Dermis microvascular lymphatic vessel endothelial cell (primary cell): ENCODE results near the gene SOST. TPM values are rescaled to one million over a fixed set of nuclear protein-coding genes. Genes with fewer than 3 reads are reported as not detected.

Source experiments
- DNase-seq, 2 donors: peaks; one replicate each; pipeline versions ENCODE4 v3.0.0 to v3.0.0-alpha.2; 2010; ENCODE audit warnings: low read depth in 2 of 2
- total RNA-seq: library from RNA; depleted of rRNA; stranded (reverse); fragments of >200 nt; gene quantifications from 2 replicates; pipeline ENCODE4 v1.2.1, GENCODE V29; 2014

Gene SOST
- total RNA-seq, 1 donor from 2014 or later = not detected

DNA sequence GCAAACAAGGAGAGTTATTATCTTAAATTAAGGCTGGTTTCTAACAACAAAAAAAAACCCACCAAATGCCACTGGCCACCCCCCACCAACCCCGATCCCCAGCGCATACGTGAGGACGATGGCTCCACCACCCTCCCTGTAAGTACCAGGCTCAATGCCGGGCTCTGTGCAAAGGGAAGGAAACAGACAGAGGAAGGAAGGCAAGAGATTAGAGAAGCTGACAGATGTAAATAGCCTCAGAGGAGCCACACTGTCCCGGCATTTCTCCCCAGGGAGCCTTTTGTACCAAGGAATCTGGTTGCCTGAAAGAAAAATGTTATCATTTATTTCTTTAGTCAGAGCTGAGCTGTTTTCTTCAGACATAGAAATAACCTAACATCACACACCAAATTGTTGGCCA is 13.1 kb downstream of the SOST start:
- DNase-seq = no peak

DNA sequence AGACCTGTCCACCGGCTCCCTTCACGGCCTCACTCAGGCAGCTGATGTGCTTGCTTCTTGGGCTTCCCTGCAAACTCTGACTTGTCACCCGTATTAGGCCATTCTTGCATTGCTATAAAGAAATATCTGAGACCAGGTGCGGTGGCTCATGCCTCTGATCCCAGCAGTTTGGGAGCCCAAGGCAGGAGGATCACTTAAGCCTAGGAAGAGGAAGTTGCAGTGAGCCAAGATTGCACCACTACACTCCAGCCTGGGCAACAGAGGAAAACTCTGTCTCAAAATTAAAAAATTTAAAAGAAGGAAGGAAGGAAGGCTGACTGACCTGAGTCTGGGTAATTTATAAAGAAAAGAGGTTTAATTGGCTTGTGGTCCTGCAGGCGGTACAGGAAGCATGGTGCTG is 17.0 kb downstream of the SOST start:
- DNase-seq = no peak

DNA sequence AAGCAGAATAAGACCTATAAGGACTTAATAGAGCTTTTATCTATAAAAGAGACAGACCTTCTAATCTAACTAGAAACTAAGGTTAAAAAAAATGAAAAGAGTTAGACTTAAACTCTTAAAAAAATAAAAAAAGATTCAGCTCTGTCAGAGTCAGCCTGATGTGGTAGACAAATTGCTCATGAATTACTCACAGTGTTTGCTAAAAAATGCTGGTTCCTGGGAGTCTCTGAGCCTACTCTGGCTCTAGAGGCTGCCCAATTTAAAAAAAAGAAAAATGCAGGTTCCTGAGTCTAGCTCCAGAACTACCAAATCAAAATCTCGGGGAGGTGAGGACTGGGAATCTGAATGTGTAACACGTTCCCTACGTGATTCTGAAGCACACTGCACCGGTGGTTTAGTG is 18.1 kb downstream of the SOST start:
- DNase-seq = no peak

DNA sequence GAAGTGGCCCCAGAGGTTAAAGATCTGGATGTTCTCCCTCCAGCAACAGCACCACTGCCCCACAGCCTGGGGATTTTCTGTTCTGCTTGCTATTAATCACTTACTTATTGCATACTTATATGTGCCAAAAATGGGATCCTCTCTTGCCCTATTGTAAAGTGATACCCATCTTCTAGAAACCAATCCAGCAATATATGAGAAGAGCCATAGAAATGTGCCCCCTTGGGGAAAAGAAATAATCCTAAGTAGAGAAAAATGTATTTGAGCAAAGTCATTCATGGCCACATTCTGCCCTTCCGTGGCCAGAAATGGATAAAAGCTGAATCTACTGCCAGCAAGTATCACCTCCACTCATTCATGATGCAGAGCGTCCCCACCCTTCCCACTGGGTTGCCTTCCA is 20.9 kb downstream of the SOST start:
- DNase-seq = no peak

DNA sequence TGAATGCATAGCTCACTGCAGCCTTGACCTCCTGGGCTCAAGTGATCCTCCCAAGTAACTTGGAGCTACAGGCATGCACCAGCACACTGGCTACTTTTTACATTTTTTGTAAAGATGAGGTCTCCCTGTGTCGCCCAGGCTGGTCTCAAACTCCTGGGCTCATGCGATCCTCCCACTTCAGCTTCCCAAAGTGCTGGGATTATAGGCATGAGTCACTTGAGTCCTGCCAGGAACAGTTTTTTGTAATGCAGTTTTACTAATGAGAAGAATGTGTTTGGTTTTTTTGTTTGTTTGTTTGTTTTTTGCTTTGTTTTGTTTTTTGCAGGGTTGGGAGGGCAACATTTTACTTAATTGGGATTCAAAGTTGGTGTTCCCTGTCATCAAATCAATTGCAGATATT is 22.2 kb downstream of the SOST start:
- DNase-seq = no peak

DNA sequence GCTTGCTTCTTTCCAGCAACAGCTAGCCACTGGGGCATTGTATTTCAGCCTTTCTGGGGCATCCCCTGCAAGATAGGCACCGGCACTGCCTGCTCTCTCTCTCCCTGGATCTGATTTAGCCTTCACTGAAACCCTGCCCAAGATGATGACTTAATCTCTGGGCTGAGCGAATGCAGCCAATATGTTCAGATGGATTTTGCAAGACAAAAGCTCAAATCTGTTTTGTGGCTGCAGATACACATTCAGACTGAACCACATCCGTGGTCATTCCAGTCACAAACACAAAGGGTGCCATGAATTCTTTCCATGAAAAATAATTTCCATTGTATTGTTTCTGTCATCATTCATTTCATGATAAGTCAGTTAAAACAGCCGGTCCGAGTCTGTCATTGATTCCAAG is 24.2 kb downstream of the SOST start:
- DNase-seq = peak in 1 of 2 donors; percentile 50

DNA sequence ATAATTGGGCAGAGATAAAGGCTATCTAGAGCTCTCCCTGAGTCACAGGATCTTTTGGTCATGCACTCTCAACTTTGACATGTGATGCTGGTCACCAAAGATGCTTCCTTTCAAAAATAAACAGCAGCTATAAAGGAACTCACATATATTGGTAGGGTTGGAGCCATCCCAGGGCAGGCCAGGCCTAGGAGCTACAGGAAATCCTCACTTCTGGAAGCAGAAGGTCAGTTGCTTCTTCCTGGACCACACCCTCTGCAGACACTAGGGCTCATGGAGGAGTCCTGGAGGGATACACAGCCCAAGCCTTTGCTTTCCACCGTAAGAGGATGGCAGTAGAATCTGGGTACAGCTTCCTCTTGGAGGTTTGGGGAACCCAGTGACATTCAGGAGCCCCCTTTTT is 24.6 kb downstream of the SOST start:
- DNase-seq = no peak

DNA sequence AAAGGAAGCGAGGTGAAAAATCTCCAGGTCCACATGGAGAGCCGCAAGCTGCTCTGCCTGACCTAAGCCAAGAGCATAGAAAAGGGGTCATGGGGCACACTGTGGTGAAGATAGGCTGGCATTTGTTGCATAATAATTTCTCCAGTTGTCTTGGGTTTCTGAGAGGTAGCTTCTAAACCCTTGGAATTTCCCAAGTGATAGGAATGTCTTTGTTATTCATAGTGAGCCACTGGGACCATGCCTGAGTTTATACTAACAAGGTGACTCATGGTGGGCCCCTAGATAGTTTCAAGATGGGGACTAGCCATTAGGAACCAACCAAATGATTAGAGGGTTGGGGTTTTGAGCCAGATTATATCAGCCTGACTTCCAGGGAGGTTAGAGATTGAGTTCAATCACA is 25.6 kb downstream of the SOST start:
- no peak for DNase-seq

DNA sequence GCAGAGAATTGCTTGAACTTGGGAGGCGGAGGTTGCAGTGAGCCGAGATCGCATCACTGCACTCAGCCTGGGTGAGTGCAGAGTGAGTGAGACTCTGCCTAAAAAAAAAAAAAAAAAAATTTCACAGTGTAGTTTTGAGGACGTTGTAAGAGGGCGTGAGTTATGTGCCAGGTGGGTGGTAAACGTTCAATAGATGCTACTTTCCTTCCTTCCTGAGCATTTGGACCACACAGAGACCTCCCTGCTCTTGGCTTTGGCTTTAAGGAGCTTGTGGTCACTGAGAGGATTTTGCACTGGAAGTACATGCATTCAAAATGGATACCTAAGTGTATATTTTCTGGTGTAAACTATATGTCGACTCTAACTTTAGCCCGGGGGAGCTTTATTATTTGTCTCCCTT is 30.5 kb downstream of the SOST start:
- no peak for DNase-seq

DNA sequence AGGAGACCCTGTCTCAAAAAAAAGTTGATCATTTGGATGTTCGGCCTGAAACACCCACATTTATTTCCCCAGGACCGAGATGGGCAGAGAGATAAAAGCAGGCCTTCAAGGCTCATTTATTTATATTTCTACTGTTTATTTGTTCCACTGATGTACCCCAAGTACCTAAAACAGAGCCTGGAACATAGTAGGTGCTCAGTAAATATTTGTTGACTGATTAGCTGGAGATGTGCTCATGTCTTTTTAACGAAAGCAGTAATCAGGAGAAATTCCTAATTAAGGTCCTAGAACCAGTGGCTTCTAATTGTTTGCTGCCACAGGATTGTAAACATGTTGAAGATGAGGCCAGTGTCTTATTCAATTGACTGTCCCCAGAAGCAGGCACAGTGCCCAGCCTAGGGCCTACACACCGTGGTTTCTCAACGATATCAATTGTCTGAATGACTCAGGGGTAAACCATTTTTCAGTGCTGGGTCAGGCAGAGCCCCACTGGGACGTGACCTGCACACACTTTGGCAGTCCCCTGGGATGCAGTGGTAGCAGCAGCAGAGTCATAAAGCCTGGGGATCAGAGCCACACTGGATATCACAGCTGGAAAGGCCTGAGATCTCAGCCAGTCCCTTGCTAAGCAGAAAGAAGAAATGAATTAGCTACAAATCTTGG is 34.8 kb downstream of the SOST start:
- peak in 1 of 2 donors; percentile 14 for DNase-seq

DNA sequence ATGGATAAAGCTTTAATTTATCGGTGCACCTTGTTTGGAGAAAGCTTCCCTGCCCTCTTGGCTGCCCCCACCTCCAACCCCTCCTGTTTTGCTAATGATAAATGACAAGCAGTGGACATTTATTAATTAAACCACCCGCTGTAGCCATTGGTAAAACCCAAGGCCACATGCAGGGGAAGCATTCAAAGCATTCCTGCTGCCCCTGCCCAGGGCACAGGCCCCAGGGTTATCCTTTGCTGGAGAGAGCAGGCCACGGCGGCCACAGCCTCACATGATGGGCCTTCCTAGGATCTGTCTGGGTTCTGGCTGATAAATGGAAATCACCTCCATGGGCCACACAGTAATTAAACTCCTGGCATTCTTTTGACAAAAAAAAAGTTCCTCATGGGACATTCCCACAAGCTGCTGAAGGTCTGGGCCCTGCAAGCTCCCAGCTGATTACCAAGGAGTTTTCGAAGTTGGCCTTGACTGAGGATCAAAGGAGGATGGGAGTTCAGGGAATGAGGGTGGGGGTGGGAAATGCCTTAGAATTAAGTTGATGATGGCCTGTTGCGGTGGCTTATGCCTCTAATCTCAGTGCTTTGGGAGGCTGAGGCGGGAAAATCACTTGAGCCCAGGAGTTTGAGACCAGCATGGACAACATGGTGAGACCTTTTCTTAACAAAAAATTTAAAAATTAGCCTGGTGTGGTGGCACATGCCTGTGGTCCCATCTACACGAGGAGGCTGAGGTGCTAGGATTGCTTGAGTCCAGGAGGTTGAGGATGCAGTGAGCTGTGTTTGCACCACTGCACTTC is 35.5 kb downstream of the SOST start:
- DNase-seq = no peak

DNA sequence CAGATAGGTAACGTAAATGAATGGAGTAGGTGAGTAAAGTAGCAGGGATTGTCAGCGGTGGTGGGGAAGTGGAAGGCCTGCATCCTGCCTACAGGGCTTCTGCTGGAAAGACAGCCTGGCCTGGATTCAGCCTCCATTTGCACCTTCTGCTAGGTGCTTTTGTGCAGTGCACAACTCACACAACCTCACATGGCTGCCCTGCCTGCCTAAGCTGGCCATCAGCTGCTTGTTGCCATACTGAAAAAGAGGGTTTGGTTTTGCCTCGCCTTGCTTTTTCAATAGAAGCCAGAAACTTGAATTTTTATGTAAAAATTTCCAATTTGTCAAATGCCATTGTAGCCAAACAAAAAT is 36.3 kb downstream of the SOST start:
- no peak for DNase-seq

DNA sequence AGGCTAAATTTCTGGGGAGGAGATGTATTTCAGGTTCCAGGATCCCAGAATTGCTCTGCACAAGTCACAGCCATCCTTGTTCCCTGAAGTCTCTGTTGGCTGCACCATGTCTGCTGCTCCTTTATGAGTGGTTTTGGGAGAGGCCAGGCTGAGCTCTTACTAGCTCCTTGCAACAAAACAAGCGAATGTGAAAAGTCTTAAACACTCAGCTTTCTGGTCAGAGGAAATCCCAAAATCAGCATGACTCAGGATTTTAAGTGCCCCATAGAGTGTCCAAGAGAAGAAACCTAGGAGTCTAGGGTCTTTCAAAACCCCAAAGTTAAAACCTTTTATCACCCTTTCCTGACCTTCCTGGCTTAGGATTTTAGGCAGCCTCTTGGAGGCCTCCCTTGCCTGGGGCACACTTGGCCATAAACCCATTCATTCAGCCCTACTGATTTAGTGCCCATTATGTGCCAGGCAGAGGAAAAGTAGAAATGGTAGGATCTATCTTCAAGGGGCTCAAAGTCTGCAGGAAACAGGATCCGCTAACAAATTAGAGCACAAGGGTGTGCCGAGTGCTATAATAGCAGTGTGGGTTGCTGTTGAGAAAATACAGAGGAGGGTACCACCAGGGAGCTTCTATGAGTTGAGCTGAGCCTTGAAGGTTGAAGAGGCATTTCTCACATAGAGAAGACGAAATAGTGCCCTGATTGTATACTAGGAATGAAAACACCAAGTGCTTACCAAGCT is 36.9 kb downstream of the SOST start:
- DNase-seq = no peak

DNA sequence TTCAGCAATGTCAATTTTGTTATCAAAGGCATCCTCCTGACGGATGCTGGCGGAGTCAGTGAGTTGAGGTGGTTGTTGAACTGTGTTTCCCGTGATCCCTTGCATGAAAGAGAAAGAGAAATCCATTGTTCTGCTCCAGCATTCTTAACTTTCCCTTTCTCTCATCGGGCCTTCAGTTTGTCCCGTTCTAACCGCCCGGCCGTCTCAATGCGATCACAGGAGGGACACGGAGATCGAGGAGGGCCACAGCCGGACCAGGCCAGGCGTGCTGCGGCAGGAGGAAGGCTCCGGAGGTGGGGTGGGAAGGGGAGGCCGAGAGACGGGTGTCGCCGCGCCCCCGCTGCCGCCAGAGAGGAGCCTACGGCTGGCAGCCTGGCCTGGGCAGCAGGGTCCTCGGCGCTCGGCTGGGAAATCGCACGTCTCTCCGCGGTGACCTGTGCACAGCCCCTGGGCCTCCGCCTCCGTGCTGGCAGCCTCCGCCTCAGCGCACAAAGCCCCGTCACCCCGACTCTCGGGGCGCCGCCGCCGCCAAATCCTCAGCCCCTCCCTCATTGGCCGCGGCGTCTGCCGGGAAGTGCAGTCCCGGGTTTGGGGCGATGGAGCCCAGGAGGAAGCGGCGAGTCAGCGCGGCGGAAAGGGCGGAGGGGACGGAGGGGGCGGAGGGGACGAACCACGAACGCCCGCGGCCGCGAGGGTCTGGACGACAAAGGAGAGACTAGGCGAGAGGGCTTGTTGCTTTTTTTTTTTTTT is 38.1 kb downstream of the SOST start:
- peak; percentile 25 to 61 for DNase-seq

DNA sequence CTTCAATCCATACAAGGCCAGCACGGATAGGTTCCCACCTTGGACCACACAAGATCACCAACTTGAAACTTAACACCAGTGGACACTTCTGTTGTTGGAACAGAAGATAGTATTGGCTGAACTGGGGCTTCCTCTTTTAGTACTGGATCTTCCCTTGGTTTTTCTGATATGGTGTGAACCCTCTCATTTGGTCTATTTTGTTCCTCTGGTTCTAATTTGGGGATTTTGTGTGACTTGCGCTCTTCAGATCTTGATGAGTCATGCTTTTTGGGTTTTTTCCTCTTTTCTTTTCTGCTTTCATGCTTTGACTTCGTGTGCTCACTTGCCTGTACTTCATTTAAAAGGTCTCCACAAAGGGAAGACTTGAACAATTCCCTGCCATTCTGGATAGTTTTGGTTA is 39.0 kb downstream of the SOST start:
- no peak for DNase-seq

DNA sequence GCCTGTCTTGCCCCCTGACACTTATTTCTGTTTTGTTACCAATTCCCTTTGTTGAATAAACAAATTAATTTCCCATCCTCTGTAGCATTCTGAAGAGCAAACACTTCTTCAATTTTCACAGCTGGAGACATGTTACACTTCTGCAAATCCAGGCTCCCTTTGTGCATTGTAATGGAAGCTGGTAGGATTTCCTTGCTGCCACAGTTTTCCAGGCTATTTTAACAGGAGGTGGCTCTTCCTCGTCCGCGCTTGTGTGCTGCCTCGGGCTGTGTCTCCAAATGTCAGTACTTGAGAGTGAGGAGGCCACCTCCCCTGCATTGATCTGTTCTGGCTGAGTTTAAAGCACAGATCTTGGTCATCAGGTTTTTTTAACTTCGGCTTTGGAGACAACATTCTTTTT is 40.0 kb downstream of the SOST start:
- DNase-seq = no peak

DNA sequence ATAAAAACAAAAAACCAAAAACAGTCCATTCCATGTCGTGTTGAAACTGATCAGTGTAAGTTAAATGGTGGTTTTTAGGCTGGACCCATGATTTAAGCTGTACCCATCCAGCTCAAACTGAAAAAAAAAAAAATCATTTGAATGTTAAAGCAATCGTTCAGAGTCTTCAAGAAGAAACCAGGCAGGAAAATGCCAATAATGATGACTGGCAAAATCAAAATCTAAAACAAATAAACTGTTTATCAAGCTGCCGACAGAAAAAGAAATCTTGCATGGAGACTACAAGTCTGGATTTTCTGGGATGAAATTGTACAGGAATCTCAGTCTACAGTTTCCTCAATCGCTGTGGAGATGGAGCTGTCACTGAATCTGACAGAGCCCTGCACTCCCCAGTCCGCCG is 40.7 kb downstream of the SOST start:
- no peak for DNase-seq

DNA sequence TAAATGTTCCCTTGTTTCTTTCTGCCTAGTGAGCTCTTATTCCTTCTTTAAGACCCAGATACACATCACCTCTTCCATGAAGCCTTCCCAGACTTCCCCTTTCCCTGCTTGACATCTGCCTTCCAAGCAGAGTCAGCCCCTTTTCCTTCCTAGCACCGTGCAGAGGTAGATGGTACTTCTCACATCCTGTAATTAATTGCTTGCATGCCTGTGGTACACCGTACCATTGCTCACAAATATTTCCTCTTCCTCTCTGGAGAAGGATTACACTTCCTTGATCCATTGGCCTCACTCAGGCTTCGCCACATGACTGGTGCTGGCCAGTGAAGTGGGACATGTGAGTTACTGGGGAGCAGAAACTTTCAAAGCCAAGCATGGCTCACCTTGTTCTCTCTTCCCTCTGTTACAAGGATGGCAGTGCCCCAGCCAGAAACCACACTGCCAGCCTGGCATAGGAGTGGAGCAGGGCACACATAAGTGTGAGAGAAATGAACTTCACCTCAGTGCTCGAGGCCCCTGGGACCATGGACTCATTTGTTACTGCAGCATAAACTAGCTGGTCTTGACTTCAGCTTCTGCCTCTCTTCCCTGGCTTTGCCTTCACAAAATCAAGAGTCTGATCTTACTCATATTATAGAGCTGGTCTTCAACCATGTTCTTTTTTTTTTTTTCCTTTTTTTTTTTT is 44.0 kb downstream of the SOST start:
- peak in 1 of 2 donors; percentile 29 for DNase-seq

DNA sequence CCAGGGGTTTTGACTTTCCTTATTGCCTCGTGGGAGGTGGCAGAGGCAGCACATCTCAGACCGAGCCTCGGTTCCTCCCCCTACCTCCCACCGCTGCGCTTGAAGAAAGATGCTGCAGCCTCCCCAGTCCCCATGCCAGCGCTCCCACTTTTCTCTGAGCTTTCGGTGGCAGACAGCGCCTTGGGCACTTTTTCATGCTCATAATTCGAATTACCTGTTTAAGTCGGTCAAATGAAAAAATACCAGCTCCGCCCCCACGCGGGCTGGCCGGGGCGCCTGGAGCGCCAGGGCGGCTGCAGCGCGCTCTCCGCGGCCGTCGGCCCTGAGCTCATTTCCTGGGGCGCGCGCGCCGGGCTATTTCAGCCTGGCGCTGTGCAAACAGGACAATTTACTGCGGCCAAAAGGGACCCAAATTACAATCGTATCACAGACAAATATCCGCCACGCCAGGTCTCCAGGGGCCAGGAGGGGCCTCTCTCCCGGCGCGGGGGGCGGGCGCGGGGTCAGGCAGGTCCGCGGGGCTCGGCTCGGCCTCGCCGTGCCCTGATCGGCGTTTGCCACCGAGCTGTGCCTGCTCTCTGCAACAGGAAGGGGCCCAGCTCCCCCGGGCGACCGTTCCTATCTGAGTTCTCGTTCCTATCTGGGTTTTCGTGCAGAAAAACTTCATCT is 45.0 kb downstream of the SOST start:
- DNase-seq = peak in 1 of 2 donors; percentile 40

DNA sequence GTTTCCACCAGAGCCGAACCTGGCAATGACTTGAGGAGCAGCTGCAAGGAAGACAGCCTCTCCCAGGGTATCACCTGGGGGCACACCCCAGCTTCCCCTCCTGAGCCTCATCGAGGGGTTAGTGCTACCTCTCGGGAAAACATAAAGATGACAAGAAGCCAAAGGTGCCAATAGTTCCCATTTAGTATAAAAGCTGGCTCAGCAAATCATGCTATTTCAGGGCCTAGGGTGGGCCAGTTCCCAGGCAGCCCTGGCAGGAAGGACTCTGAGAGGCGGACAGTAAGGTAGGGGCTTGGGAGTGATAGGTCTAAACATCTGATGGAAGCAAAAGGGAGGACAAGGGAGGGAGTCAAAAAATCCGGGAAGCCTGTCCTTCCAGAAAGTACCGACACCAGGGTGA is 46.2 kb downstream of the SOST start:
- no peak for DNase-seq

DNA sequence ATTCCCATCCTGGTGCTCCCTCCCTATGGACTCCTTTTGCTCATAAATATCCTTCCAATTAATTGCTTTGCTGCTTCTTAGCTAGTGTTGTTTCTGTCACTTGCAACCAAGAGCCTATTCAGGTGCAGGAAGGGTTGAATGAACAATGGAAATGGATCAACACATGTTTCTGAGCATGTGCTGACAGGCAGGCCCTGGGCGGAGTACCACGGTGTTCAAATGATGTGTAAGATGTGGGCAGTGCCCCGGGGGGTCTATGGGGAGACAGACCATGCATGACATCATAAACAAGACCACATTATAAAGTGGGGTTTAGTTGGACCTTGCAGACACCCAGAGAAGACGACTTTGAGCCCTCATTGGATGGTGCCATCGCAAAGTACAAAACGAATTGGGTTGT is 48.5 kb downstream of the SOST start:
- DNase-seq = no peak
